Left lung (tissue), 10 donors: ENCODE data around the gene PDE4B. TPM values are rescaled to one million over a fixed set of nuclear protein-coding genes. Genes with fewer than 3 reads are reported as not detected.

ENCODE experiments used
- ATAC-seq: fragments of 200-7000 bp; cut with Tn5 transposase; one replicate; pipeline ENCODE4 v1.9.1; 2020; ENCODE audit warnings: moderate library complexity
- DNase-seq, 4 donors: peaks; one replicate each; pipeline ENCODE4 v3.0.0-alpha.2; 2013 to 2020
- H3K27ac ChIP-seq, 2 donors: fragments of 200-600 bp; sonication (generic) in 1 of 2; one replicate each; pipeline versions ENCODE4 v1.5.0 to v1.8.0; 2020 to 2021
- H3K27me3 ChIP-seq, 2 donors: fragments of 200-600 bp; sonication (generic) in 1 of 2; one replicate each; pipeline versions ENCODE4 v1.5.0 to v1.8.0; 2020 to 2021
- H3K36me3 ChIP-seq, 2 donors: fragments of 200-600 bp; sonication (generic) in 1 of 2; one replicate each; pipeline versions ENCODE4 v1.5.0 to v1.8.0; 2020 to 2021
- H3K4me1 ChIP-seq, 2 donors: fragments of 200-600 bp; one replicate each; pipeline ENCODE4 v1.8.0; 2021
- H3K4me3 ChIP-seq, 2 donors: fragments of 200-600 bp; sonication (generic) in 1 of 2; one replicate each; pipeline versions ENCODE4 v1.5.0 to v1.8.0; 2020 to 2021; ENCODE audit warnings: mild to moderate bottlenecking in 1 of 2
- H3K9me3 ChIP-seq, 2 donors: fragments of 200-600 bp; sonication (generic) in 1 of 2; one replicate each; pipeline versions ENCODE4 v1.5.0 to v1.8.0; 2020 to 2021
- CTCF ChIP-seq, 2 donors: fragments of 200-600 bp; sonication (generic) in 1 of 2; IDR thresholded peaks; one replicate each; pipeline versions ENCODE4 v1.5.0 to v1.8.0; 2021; ENCODE audit warnings: antibody characterized with exemption in 2 of 2
- intact Hi-C, 2 donors: fragments of 100-400 bp; cut with DNase I; formaldehyde crosslinking; loops; one replicate each; pipeline versions ENCODE4 v1.11.2 to v1.14.2; 2022
- polyA plus RNA-seq, 6 donors: library from polyadenylated mRNA; unstranded; fragments of 120-200 nt; gene quantifications; one replicate each; pipeline ENCODE4 v1.2.1, GENCODE V29; 2013; ENCODE audit not compliant: insufficient read length in 6 of 6
- total RNA-seq, 2 donors: library from RNA; stranded (reverse); fragmentation: NEBNext Ultra II Directional; extraction: Animal tissue kit (Norgen Biotek cat#: 25700); gene quantifications; one replicate each; pipeline ENCODE4 v1.2.1, GENCODE V29; 2021
- donor health status: DM: no; HTN: yes; CAD: no.
- donor health status: DM: no; HTN: no; CAD: no.

The PDE4B gene
- total and polyA plus RNA-seq, 8 donors = 8.6 to 50.7 (median 19.2) TPM

DNA sequence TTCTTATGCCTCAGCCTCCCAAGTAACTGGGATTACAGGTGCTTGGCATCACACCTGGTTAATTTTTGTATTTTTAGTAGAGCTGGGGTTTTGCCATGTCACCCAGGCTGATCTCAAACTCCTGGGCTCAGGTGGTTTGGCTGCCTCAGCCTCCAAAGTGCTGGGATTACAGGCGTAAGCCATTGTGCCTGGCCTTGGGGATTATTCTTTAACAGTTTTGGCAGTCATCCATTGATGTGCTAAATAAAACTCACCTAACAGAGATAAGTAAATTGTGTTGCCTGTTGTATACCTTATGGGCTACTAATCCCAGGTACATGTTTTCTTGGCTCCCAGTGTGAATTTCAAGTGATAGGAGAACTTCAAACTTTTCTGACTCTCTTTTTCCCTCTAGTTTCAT lies 35.2 kb upstream of the PDE4B start:
- H3K27me3 ChIP-seq = no peaks in the 10 kb centered on the region
- DNase-seq = no peak
- ATAC-seq = no peak
- H3K27ac ChIP-seq = no peak overlapping the region
- no peak overlapping the region for H3K4me3 ChIP-seq
- no peaks in the 10 kb centered on the region for H3K9me3 ChIP-seq
- no peaks in the 10 kb centered on the region for H3K36me3 ChIP-seq
- H3K4me1 ChIP-seq = no peaks in the 10 kb centered on the region
- no peak for TF ChIP-seq CTCF (IDR thresholded peaks at IDR 0.05)
- intact Hi-C loops = no loop called here

- no peak for TF ChIP-seq CTCF (IDR thresholded peaks at IDR 0.05)
- no peaks in the 10 kb centered on the region for H3K27me3 ChIP-seq
- DNase-seq (no peak), ATAC-seq (peak; percentile 66)
- H3K36me3 ChIP-seq = no peaks in the 10 kb centered on the region
- intact Hi-C loops = no loop called here
- no peaks in the 10 kb centered on the region for H3K9me3 ChIP-seq
- H3K27ac ChIP-seq = no peak overlapping the region
- no peaks in the 10 kb centered on the region for H3K4me1 ChIP-seq
- H3K4me3 ChIP-seq = no peak overlapping the region
Observed at GRCh38 chr1:65758128-65758527, 34.6 kb upstream of the PDE4B start.

DNA sequence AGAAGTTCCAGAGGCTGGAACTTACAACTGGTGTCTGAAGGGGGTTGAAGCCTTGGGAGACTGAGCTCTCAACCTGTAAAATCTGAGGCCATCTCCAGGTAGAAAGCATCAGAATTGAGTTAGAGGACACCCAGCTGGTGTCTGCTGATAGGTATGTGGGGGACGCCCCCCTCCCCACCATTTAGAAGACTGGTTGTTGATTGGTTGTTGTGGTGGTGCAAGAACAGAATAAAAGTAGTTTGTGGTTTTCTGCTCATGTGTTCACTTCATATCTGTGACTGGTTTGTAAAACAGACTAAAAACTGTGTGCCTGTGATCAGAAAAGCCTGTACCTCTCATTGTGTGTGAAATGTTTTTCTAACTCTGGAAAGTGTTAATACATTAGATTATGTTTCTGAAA lies 33.2 kb upstream of the PDE4B start:
- Histone ChIP-seq H3K27ac (no peak overlapping the region), H3K36me3 (no peaks in the 10 kb centered on the region), H3K27me3 (no peaks in the 10 kb centered on the region), H3K4me1 (no peaks in the 10 kb centered on the region), H3K4me3 (no peak overlapping the region), H3K9me3 (peaks cover 0 to 3% of the 10 kb centered on the region in 2 donors)
- ATAC-seq (no peak), DNase-seq (no peak)
- no peak for TF ChIP-seq CTCF (IDR thresholded peaks at IDR 0.05)
- intact Hi-C loops = no loop called here

- no peak for TF ChIP-seq CTCF (IDR thresholded peaks at IDR 0.05)
- Histone ChIP-seq H3K4me3 (no peak overlapping the region), H3K27ac (no peak overlapping the region), H3K9me3 (peaks cover 0 to 3% of the 10 kb centered on the region in 2 donors), H3K4me1 (no peaks in the 10 kb centered on the region), H3K27me3 (no peaks in the 10 kb centered on the region), H3K36me3 (no peaks in the 10 kb centered on the region)
- no peak for DNase-seq
- ATAC-seq = no peak
- intact Hi-C loops = no loop called here
Observed at GRCh38 chr1:65762081-65762862, 30.4 kb upstream of the PDE4B start.

GRCh38 chr1:65764052-65764451 lies 28.6 kb upstream of the PDE4B start:
- H3K4me1 ChIP-seq = no peaks in the 10 kb centered on the region
- ATAC-seq (peak; percentile 31), DNase-seq (peak in 1 of 4 donors; percentile 36)
- no peak overlapping the region for H3K4me3 ChIP-seq
- peaks cover 0 to 6% of the 10 kb centered on the region in 2 donors for H3K9me3 ChIP-seq
- no peak for TF ChIP-seq CTCF (IDR thresholded peaks at IDR 0.05)
- H3K36me3 ChIP-seq = no peaks in the 10 kb centered on the region
- no peaks in the 10 kb centered on the region for H3K27me3 ChIP-seq
- intact Hi-C loops = no loop called here
- no peak overlapping the region for H3K27ac ChIP-seq
